ENCODE measurements around the gene NBPF20. TPM values are rescaled to one million over a fixed set of nuclear protein-coding genes. Genes with fewer than 3 reads are reported as not detected.
"Not testable (repeated sequence)": the region's sequence is repeated elsewhere in the genome, so short reads cannot be mapped to it uniquely, and the experiment has no call there.

The NBPF20 gene
- 1 to 10 TPM; 2.1 to 3.3 TPM for total RNA-seq

- peaks cover 9% of the 10 kb centered on the region for H3K27me3 ChIP-seq
- peak within 1 kb of the TSS in 1 of 2 donors; percentile 46 for H3K9ac ChIP-seq (ENCODE audit: low read depth in 2 of 2, low read length in 2 of 2)
- H3K9me3 ChIP-seq, result no peaks in the 10 kb centered on the region
- no peak for TF ChIP-seq CTCF (IDR thresholded peaks at IDR 0.05)
- intact Hi-C loops (cut with DNase I), result no loop called here
- H3K4me3 ChIP-seq, result peak within 1 kb of the TSS; percentile 54
- H3K36me3 ChIP-seq, result no peaks in the 10 kb centered on the region
- peak; percentile 88 for DNase-seq
- H3K4me1 ChIP-seq, result no peaks in the 10 kb centered on the region
- H3K27ac ChIP-seq, result no peak within 1 kb of the TSS
Observed at GRCh38 chr1:145425436-145426029, at the start of gene NBPF20. Gene NBPF20, minus strand, starts transcription at chr1:145425603. Its CDS starts 20,331 bp downstream, at chr1:145405272.

- H3K36me3 ChIP-seq; H3K27me3 ChIP-seq; H3K9ac ChIP-seq (ENCODE audit: low read depth in 2 of 2, low read length in 2 of 2); H3K9me3 ChIP-seq; H3K4me1 ChIP-seq; DNase-seq; H3K4me3 ChIP-seq; H3K27ac ChIP-seq; intact Hi-C loops (cut with DNase I): not testable (repeated sequence)
Observed at GRCh38 chr1:145474837-145475368, 49.5 kb upstream of the NBPF20 start.

- intact Hi-C loops (cut with DNase I); H3K27me3 ChIP-seq; H3K27ac ChIP-seq; H3K9me3 ChIP-seq; H3K9ac ChIP-seq (ENCODE audit: low read depth in 2 of 2, low read length in 2 of 2); H3K4me1 ChIP-seq; DNase-seq; H3K36me3 ChIP-seq; H3K4me3 ChIP-seq: not testable (repeated sequence)
Observed at GRCh38 chr1:145472731-145473130, 47.3 kb upstream of the NBPF20 start.

GRCh38 chr1:145471365-145471764 lies 46.0 kb upstream of the NBPF20 start:
- H3K27me3 ChIP-seq; H3K4me1 ChIP-seq; H3K36me3 ChIP-seq; intact Hi-C loops (cut with DNase I); H3K9me3 ChIP-seq; DNase-seq; H3K9ac ChIP-seq (ENCODE audit: low read depth in 2 of 2, low read length in 2 of 2); H3K27ac ChIP-seq; H3K4me3 ChIP-seq: not testable (repeated sequence)

GRCh38 chr1:145465405-145466144 lies 40.2 kb upstream of the NBPF20 start:
- intact Hi-C loops (cut with DNase I), result not testable (repeated sequence)

GRCh38 chr1:145464708-145465336 lies 39.4 kb upstream of the NBPF20 start:
- DNase-seq; H3K4me1 ChIP-seq; H3K36me3 ChIP-seq; H3K27ac ChIP-seq; H3K9ac ChIP-seq (ENCODE audit: low read depth in 2 of 2, low read length in 2 of 2); H3K27me3 ChIP-seq; H3K9me3 ChIP-seq; intact Hi-C loops (cut with DNase I): not testable (repeated sequence)
- peak overlapping the region; percentile 30 for H3K4me3 ChIP-seq

More at GRCh38 chr1:145465405-145466144, 40.2 kb upstream of the NBPF20 start:
- not testable (repeated sequence) for H3K9ac ChIP-seq (ENCODE audit: low read depth in 2 of 2, low read length in 2 of 2); H3K27me3 ChIP-seq; H3K4me1 ChIP-seq; H3K9me3 ChIP-seq; H3K36me3 ChIP-seq
- peak; percentile 85 for DNase-seq
- H3K4me3 ChIP-seq, result peak overlapping the region; percentile 30
- peak overlapping the region; percentile 53 for H3K27ac ChIP-seq

GRCh38 chr1:145464017-145464416 lies 38.6 kb upstream of the NBPF20 start:
- H3K9me3 ChIP-seq; DNase-seq; intact Hi-C loops (cut with DNase I); H3K9ac ChIP-seq (ENCODE audit: low read depth in 2 of 2, low read length in 2 of 2); H3K27me3 ChIP-seq; H3K36me3 ChIP-seq; H3K4me1 ChIP-seq; H3K27ac ChIP-seq; H3K4me3 ChIP-seq: not testable (repeated sequence)

- intact Hi-C loops (cut with DNase I), result not testable (repeated sequence)
Observed at GRCh38 chr1:145460684-145461083, 35.3 kb upstream of the NBPF20 start.

GRCh38 chr1:145460048-145460447 lies 34.6 kb upstream of the NBPF20 start:
- H3K4me1 ChIP-seq; H3K9ac ChIP-seq (ENCODE audit: low read depth in 2 of 2, low read length in 2 of 2); H3K4me3 ChIP-seq; intact Hi-C loops (cut with DNase I); H3K9me3 ChIP-seq; DNase-seq; H3K36me3 ChIP-seq; H3K27ac ChIP-seq; H3K27me3 ChIP-seq: not testable (repeated sequence)

More at GRCh38 chr1:145460684-145461083, 35.3 kb upstream of the NBPF20 start:
- not testable (repeated sequence) for H3K9me3 ChIP-seq; H3K4me1 ChIP-seq; H3K9ac ChIP-seq (ENCODE audit: low read depth in 2 of 2, low read length in 2 of 2); DNase-seq; H3K27me3 ChIP-seq; H3K4me3 ChIP-seq; H3K36me3 ChIP-seq; H3K27ac ChIP-seq

GRCh38 chr1:145459591-145459990 lies 34.2 kb upstream of the NBPF20 start:
- H3K27ac ChIP-seq; DNase-seq; intact Hi-C loops (cut with DNase I); H3K9me3 ChIP-seq; H3K4me3 ChIP-seq; H3K4me1 ChIP-seq; H3K27me3 ChIP-seq; H3K36me3 ChIP-seq; H3K9ac ChIP-seq (ENCODE audit: low read depth in 2 of 2, low read length in 2 of 2): not testable (repeated sequence)

- H3K4me3 ChIP-seq; DNase-seq; intact Hi-C loops (cut with DNase I); H3K9ac ChIP-seq (ENCODE audit: low read depth in 2 of 2, low read length in 2 of 2); H3K27me3 ChIP-seq; H3K27ac ChIP-seq; H3K9me3 ChIP-seq; H3K36me3 ChIP-seq; H3K4me1 ChIP-seq: not testable (repeated sequence)
Observed at GRCh38 chr1:145459063-145459462, 33.7 kb upstream of the NBPF20 start.

- H3K9me3 ChIP-seq, H3K4me1 ChIP-seq, H3K27me3 ChIP-seq: not testable (repeated sequence)
Observed at GRCh38 chr1:145454824-145455177, 29.4 kb upstream of the NBPF20 start.

More at GRCh38 chr1:145454824-145455177, 29.4 kb upstream of the NBPF20 start:
- H3K4me3 ChIP-seq; H3K27ac ChIP-seq; H3K9ac ChIP-seq (ENCODE audit: low read depth in 2 of 2, low read length in 2 of 2); DNase-seq; H3K36me3 ChIP-seq; intact Hi-C loops (cut with DNase I): not testable (repeated sequence)
